WTC11 (cell line): Measurements from ENCODE around the gene FUT7.

ENCODE experiments used
- NR2C2 ChIP-seq: sonication (generic); formaldehyde crosslinking; IDR thresholded peaks from 2 replicates; pipeline ENCODE4 v1.8.0; 2022; ENCODE audit warnings: mild to moderate bottlenecking, missing genetic modification reagents
- SMAD3 ChIP-seq: sonication (generic); formaldehyde crosslinking; IDR thresholded peaks from 2 replicates; pipeline ENCODE4 v1.8.0; 2022; ENCODE audit warnings: missing genetic modification reagents, mild to moderate bottlenecking, borderline replicate concordance
- SP1 ChIP-seq: sonication (generic); formaldehyde crosslinking; conservative IDR thresholded peaks from 2 replicates; pipeline ENCODE4 v1.8.1; 2022; ENCODE audit warnings: missing genetic modification reagents
- TEAD1 ChIP-seq: sonication (generic); formaldehyde crosslinking; IDR thresholded peaks from 2 replicates; pipeline ENCODE4 v1.8.0; 2022; ENCODE audit warnings: mild to moderate bottlenecking, missing genetic modification reagents
- TEAD4 ChIP-seq: sonication (generic); formaldehyde crosslinking; IDR thresholded peaks from 2 replicates; pipeline ENCODE4 v1.8.0; 2022; ENCODE audit warnings: mild to moderate bottlenecking, missing genetic modification reagents
- ZNF138 ChIP-seq: sonication (generic); formaldehyde crosslinking; conservative IDR thresholded peaks from 2 replicates; pipeline ENCODE4 v1.8.1; 2022; ENCODE audit warnings: mild to moderate bottlenecking, moderate library complexity, missing genetic modification reagents
- TF ChIP-seq, protein P1 (sequence below): fragments of 200-600 bp; IDR thresholded peaks from 2 replicates; pipeline ENCODE4 v1.8.0; 2022; ENCODE audit warnings: antibody characterized with exemption
- TF ChIP-seq, protein P2 (sequence below): sonication (generic); formaldehyde crosslinking; IDR thresholded peaks from 2 replicates; pipeline ENCODE4 v1.8.0; 2022; ENCODE audit warnings: missing genetic modification reagents
- TF ChIP-seq, protein P3 (sequence below): sonication (generic); formaldehyde crosslinking; IDR thresholded peaks from 2 replicates; pipeline ENCODE4 v1.8.1; 2022; ENCODE audit warnings: low read depth, missing genetic modification reagents, borderline replicate concordance
- TF ChIP-seq, protein P4 (sequence below): sonication (generic); formaldehyde crosslinking; conservative IDR thresholded peaks from 2 replicates; pipeline ENCODE4 v1.8.1; 2022; ENCODE audit warnings: mild to moderate bottlenecking, missing genetic modification reagents
- TF ChIP-seq, protein P5 (sequence below): sonication (generic); formaldehyde crosslinking; IDR thresholded peaks from 2 replicates; pipeline ENCODE4 v1.8.1; 2023; ENCODE audit warnings: mild to moderate bottlenecking, moderate library complexity, missing genetic modification reagents
- TF ChIP-seq, protein P6 (sequence below): sonication (generic); formaldehyde crosslinking; IDR thresholded peaks from 2 replicates; pipeline ENCODE4 v1.8.1; 2022; ENCODE audit warnings: mild to moderate bottlenecking, missing genetic modification reagents, moderate library complexity, borderline replicate concordance
- TF ChIP-seq, protein P7 (sequence below): sonication (generic); formaldehyde crosslinking; IDR thresholded peaks from 2 replicates; pipeline ENCODE4 v1.8.0; 2023; ENCODE audit warnings: mild to moderate bottlenecking, missing genetic modification reagents

DNA sequence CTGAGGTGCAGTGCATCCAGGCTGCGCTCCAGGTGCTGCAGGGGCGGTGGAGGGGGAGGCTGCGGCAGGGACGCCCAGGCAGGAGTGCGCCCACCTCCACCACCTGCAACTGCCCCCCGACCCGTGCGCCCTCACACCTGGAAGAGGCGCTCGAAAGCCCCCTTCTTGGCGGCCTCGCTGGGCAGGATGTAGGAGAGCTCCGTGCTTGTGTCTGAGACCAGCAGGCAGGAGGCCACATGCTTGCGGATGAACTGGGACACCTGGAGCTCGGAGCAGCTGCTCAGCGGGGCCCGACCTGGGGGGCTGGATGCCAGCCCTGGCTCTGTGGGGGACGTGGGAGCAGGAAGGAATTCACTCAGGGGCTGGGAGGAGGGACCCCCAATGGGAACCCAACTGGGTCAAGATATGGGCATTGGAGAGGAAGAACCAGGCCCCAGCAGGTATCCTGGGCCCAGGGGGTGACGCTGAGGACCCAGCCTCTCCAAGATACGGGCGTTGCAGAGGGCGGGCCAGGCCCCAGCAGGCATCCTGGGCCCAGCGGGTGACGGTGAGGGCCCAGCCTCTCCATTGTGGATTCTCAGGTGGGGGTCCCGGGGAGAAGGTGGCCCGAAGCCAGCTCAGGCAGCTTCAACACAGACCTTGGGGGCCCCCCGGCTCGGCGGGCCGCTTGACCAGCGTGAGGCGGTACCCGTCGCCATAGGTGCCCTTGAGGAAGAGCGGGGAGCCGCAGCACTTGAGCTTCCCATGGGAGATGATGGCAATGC, 16.9 kb downstream of the FUT7 start:
- TF ChIP-seq, protein P1, sequence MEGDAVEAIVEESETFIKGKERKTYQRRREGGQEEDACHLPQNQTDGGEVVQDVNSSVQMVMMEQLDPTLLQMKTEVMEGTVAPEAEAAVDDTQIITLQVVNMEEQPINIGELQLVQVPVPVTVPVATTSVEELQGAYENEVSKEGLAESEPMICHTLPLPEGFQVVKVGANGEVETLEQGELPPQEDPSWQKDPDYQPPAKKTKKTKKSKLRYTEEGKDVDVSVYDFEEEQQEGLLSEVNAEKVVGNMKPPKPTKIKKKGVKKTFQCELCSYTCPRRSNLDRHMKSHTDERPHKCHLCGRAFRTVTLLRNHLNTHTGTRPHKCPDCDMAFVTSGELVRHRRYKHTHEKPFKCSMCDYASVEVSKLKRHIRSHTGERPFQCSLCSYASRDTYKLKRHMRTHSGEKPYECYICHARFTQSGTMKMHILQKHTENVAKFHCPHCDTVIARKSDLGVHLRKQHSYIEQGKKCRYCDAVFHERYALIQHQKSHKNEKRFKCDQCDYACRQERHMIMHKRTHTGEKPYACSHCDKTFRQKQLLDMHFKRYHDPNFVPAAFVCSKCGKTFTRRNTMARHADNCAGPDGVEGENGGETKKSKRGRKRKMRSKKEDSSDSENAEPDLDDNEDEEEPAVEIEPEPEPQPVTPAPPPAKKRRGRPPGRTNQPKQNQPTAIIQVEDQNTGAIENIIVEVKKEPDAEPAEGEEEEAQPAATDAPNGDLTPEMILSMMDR, result no peak
- TF ChIP-seq TEAD1 (CRISPR knock-in tag), result no peak
- no peak for TF ChIP-seq TEAD4 (CRISPR knock-in tag)
- TF ChIP-seq, protein P2, sequence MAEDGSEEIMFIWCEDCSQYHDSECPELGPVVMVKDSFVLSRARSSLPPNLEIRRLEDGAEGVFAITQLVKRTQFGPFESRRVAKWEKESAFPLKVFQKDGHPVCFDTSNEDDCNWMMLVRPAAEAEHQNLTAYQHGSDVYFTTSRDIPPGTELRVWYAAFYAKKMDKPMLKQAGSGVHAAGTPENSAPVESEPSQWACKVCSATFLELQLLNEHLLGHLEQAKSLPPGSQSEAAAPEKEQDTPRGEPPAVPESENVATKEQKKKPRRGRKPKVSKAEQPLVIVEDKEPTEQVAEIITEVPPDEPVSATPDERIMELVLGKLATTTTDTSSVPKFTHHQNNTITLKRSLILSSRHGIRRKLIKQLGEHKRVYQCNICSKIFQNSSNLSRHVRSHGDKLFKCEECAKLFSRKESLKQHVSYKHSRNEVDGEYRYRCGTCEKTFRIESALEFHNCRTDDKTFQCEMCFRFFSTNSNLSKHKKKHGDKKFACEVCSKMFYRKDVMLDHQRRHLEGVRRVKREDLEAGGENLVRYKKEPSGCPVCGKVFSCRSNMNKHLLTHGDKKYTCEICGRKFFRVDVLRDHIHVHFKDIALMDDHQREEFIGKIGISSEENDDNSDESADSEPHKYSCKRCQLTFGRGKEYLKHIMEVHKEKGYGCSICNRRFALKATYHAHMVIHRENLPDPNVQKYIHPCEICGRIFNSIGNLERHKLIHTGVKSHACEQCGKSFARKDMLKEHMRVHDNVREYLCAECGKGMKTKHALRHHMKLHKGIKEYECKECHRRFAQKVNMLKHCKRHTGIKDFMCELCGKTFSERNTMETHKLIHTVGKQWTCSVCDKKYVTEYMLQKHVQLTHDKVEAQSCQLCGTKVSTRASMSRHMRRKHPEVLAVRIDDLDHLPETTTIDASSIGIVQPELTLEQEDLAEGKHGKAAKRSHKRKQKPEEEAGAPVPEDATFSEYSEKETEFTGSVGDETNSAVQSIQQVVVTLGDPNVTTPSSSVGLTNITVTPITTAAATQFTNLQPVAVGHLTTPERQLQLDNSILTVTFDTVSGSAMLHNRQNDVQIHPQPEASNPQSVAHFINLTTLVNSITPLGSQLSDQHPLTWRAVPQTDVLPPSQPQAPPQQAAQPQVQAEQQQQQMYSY (CRISPR knock-in tag), result no peak
- TF ChIP-seq, protein P3, sequence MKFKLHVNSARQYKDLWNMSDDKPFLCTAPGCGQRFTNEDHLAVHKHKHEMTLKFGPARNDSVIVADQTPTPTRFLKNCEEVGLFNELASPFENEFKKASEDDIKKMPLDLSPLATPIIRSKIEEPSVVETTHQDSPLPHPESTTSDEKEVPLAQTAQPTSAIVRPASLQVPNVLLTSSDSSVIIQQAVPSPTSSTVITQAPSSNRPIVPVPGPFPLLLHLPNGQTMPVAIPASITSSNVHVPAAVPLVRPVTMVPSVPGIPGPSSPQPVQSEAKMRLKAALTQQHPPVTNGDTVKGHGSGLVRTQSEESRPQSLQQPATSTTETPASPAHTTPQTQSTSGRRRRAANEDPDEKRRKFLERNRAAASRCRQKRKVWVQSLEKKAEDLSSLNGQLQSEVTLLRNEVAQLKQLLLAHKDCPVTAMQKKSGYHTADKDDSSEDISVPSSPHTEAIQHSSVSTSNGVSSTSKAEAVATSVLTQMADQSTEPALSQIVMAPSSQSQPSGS, result no peak
- TF ChIP-seq, protein P4, sequence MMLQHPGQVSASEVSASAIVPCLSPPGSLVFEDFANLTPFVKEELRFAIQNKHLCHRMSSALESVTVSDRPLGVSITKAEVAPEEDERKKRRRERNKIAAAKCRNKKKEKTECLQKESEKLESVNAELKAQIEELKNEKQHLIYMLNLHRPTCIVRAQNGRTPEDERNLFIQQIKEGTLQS, result no peak
- TF ChIP-seq, protein P5, sequence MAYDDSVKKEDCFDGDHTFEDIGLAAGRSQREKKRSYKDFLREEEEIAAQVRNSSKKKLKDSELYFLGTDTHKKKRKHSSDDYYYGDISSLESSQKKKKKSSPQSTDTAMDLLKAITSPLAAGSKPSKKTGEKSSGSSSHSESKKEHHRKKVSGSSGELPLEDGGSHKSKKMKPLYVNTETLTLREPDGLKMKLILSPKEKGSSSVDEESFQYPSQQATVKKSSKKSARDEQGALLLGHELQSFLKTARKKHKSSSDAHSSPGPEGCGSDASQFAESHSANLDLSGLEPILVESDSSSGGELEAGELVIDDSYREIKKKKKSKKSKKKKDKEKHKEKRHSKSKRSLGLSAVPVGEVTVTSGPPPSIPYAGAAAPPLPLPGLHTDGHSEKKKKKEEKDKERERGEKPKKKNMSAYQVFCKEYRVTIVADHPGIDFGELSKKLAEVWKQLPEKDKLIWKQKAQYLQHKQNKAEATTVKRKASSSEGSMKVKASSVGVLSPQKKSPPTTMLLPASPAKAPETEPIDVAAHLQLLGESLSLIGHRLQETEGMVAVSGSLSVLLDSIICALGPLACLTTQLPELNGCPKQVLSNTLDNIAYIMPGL (CRISPR knock-in tag), result no peak
- TF ChIP-seq, protein P6, sequence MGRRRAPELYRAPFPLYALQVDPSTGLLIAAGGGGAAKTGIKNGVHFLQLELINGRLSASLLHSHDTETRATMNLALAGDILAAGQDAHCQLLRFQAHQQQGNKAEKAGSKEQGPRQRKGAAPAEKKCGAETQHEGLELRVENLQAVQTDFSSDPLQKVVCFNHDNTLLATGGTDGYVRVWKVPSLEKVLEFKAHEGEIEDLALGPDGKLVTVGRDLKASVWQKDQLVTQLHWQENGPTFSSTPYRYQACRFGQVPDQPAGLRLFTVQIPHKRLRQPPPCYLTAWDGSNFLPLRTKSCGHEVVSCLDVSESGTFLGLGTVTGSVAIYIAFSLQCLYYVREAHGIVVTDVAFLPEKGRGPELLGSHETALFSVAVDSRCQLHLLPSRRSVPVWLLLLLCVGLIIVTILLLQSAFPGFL (CRISPR knock-in tag), result no peak
- no peak for TF ChIP-seq SP1 (CRISPR knock-in tag)
- TF ChIP-seq, protein P7, sequence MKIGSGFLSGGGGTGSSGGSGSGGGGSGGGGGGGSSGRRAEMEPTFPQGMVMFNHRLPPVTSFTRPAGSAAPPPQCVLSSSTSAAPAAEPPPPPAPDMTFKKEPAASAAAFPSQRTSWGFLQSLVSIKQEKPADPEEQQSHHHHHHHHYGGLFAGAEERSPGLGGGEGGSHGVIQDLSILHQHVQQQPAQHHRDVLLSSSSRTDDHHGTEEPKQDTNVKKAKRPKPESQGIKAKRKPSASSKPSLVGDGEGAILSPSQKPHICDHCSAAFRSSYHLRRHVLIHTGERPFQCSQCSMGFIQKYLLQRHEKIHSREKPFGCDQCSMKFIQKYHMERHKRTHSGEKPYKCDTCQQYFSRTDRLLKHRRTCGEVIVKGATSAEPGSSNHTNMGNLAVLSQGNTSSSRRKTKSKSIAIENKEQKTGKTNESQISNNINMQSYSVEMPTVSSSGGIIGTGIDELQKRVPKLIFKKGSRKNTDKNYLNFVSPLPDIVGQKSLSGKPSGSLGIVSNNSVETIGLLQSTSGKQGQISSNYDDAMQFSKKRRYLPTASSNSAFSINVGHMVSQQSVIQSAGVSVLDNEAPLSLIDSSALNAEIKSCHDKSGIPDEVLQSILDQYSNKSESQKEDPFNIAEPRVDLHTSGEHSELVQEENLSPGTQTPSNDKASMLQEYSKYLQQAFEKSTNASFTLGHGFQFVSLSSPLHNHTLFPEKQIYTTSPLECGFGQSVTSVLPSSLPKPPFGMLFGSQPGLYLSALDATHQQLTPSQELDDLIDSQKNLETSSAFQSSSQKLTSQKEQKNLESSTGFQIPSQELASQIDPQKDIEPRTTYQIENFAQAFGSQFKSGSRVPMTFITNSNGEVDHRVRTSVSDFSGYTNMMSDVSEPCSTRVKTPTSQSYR (CRISPR knock-in tag), result no peak
- TF ChIP-seq NR2C2 (CRISPR knock-in tag), result no peak
- no peak for TF ChIP-seq SMAD3
- no peak for TF ChIP-seq ZNF138 (CRISPR knock-in tag)
